MV-4-11 (cell line): ENCODE results near the gene ASPA.
"Not testable (repeated sequence)": the region's sequence is repeated elsewhere in the genome, so short reads cannot be mapped to it uniquely, and the experiment has no call there.

Experiments used
- DNase-seq: peaks from one replicate; lab custom pipeline; 2025; lab: John Stamatoyannopoulos, UW

ASPA gene

DNA sequence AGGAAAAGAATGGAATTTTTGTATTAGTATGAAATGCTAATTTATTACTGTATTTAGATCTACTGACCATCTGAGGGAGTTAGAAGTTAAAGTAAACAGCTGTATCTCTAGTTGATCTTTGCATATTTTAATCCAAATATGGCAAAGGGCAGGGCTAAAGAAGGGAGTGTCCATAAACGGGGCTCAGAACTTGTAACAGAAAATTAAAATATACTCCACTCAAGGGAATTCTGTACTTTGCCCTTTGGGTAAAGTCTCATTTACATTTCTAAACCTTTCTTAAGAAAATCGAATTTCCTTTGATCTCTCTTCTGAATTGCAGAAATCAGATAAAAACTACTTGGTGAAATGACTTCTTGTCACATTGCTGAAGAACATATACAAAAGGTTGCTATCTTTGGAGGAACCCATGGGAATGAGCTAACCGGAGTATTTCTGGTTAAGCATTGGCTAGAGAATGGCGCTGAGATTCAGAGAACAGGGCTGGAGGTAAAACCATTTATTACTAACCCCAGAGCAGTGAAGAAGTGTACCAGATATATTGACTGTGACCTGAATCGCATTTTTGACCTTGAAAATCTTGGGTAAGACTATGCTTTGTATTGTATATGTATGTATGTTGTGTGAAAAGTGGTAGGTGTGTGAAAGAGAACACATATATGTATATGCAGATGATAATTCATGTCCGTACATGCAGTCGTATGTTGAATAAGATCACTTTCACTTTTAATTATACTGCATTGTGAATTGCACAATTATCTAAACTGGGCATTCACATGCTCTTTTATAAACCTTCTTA lies at the start of gene ASPA:
Gene ASPA (plus strand): TSS at position 186 of the 799 bp plus-strand sequence. CDS start 163 bp downstream, at position 349.
- no peak for DNase-seq

DNA sequence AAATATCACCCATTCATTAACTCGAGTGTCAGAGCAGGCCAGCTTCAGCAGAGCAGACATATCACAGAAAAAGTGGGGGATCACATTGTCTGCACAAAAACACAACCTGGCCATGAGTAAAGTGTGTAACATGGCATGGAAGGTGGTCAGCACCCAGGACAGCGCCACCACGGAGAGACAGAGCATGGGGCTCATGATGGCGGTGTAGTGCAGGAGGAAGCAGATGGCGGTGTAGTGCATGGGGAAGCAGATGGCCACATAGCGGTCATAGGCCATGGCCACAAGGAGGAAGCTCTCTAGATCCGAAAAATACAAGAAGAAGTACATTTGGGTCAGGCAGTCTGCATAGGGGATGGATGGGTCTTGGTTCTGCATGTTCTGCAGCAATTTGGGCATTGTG lies 42.6 kb upstream of the ASPA start:
- DNase-seq, result peak; percentile 90

DNA sequence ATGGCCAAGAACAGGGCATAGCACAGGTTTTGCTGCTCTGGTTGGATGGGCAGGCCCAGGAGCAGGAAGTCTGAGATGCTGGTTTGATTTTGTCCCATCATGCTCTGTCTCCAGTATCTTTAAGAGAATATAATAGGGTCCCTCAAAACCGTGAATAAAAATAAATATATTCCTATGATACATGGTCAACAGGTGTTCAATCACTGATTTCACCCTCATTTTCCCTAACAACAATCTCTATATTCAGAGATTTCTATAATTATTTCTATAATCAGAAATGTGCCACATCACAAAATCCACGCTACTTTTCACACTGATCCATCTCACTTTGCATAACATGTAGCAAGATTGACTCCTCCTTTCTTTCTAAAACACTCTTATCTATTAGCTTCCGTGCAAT lies 42.1 kb upstream of the ASPA start, which contains the start of gene OR1E2:
Gene OR1E2 (minus strand): TSS at position 101 of the 400 bp plus-strand sequence. CDS start 0 bp downstream, at position 101.
- no peak for DNase-seq

DNA sequence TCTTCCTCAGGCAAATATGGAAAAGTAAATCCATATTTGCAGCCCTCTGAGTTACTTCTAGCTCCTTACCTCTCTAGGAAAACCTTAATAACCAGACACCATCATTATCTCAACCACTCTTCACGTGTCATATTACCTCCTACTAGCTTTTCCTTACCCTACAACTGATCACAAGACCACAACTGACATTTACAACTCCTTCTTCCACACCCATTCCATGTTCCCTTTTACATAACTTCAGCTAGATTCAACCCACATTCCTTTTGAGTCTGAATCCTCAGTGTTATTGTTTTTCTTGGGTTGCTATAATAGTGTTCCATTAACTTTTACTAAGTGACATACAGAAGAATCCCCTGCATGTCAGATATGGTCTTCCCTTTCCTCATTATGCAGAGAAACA lies 37.4 kb upstream of the ASPA start:
- no peak for DNase-seq

DNA sequence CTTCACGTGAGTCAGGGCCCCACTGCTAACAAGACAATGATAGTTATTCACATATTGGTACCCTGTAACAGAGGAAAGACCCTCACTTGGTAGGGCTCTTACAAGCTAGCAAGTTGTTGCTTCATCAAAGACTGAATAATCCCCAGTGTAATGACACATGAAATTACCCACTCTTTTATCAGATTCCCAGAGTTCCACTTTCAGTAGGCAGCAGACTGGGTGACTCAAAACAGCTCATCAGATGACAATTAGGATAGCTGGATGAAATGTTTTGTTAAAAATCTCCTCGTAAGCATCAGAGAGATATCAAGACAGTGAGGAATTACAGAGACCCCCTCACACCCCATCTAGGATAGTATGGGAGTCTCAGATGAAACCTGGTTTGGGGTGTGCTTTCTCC lies 35.3 kb upstream of the ASPA start:
- no peak for DNase-seq

DNA sequence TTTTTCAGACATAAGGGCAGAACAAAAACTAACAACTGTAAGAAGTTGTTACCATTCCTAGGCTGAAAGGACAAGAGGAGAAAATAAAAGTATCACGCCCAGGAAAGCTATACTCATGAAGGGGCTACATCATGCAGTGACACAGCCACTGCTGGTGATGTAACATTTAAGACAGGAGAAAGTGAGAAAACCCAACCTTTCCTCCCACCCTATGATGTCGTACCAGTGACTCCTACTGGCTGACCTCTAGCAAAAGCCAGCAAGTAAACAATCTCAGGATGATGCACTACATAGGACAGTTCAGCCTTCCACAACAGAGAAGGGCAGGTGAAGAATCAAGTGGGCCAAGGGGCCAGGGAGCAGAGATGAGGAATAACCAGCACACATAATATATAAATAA lies 28.2 kb upstream of the ASPA start:
- DNase-seq, result peak; percentile 47

DNA sequence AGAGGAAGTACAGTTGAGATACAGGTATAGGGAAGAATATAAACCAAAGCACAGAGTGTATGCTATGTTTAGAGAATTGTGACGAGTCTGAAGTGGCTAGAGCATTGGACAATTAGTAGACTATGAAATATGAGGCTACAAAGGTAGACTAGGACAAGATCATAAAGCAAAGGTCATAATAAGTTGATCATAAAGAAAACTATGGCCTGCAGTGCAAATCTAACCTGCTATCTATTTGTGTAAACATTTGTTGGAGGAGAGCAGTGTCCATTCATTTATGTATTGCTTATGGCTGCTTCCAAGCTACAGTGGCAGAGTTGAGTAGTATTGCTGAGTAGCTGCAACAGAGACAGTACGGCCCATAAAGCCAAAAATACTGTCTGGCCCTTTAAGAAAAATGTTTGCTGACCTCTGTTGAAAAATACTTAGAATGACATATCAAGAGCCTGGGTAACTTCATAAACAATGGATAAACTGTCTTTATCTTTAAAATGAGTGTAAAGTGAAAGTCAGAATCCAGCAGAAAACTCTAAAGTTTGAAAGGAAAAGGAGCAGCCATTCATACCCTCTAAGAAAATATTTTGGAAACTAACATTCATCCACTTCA lies 27.6 kb upstream of the ASPA start:
- no peak for DNase-seq

DNA sequence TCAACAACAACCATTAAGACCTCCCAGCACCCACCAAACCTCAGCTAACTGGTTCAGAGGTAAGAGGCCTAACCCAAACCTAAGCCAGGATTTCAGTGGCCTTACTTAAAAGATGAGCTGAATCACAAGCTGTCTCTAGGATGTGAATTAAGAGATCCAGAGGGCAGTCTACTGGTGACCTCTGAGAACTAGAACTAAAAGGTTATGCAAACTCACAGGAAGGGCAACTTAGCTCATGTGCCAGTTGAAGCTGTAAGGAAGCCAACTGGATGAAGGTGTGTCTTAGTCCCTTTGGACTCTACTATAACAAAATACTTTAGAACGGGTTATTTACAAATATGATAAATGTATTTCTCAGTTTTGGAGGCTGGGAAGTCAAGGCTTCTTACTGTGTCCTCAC lies 9.4 kb upstream of the ASPA start:
- DNase-seq, result not testable (repeated sequence)

DNA sequence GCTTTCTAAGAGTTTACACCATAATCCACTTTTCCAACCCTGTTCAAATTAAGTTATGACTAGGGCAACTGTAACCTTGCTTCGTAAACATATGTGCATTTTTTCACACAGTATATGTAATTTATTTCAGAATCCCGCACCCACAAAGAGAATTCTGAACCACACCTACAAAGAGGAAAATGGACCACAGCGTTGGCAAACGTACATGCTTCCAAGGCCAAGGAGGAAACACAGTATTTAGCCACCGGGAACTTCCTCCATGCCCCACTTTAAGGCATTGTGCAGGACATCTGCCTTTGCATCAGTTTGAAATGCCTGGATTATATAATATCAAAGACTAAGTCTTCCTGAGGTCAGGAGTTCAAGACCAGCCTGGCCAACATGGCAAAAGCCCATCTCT lies 6.3 kb upstream of the ASPA start:
- no peak for DNase-seq

DNA sequence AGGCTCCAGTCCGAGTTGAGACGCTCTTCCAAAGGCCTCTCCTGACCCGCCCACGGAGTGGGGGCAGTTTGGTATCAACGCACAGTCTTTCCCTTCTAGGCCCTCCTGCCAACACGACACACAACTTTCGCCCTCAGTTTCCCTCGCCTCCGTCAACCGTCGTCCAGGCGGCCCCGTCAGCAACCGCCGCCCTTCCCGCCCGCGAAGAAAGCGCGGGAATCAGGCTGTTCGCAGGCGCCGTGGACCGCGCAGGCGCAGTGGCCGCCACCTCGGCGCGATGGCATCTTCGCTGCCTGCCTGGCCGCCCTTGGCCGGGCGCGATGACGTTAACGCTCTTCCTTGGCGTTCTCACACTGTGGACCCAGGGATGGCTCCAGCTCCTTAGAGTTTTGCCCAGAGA lies 4.2 kb upstream of the ASPA start, which contains the start of gene SPATA22:
Gene SPATA22 (minus strand): TSS at position 221 of the 400 bp plus-strand sequence. CDS start 2,494 bp downstream, outside the sequence.
- no peak for DNase-seq

DNA sequence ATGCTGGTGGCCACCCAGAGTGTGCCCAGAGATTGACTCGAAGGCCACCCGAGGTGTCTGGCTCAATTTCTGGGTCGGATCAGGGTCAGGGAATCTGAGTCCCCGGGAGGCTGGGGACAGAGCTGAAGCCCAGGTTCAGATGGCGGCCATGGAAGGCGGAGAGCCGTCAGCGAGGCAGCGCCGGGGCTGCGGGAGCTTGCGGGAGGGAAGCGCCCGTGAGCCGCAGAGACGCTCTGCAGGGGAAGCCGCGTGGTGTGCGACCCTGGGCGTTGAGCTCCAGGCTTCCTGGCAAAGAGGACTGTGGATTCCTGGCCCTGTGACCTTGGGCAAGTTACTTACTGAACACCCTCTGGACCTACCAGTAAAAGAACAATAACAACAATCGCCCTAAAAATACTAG lies 3.7 kb upstream of the ASPA start:
- no peak for DNase-seq

DNA sequence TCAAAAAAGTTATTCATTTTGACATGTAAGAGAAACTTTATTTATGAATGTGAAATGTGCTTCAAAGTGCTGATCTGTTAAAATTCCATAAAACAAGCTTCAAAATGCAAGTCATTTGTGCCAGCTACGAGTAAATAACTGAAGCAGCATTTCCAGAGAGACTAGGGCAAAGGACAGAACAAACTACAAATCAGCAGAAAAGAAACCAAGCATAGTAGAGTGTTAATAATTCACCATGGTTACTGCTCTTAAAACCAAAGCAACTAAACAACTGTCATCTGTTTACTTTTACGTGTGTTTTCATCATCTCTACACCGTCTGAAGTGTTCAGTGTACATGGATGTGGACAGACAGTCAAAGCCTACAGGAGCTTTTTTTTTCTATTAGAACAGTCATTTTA lies 1.6 kb upstream of the ASPA start:
- no peak for DNase-seq

DNA sequence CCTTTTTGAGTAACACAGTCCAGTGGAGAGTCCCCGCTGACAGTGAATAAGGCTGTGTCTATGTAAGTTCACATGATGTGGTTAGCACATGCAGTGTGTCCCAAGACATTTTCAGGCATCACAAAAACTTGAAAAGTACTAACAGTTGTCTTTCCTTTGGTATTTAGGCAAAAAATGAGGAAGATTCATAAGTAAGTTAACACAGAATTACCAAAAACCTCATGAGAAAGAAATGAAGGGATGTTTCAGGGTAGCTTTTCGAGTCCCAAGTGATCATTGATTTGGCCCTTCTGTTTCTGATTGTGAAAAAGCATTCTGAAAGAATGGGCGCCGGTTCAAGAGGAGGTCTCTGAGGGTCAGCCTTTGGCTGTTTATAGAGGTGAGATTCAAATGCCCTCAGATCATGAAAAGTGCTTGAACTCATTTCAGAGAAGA lies 529 bp upstream of the ASPA start:
- DNase-seq, result no peak

DNA sequence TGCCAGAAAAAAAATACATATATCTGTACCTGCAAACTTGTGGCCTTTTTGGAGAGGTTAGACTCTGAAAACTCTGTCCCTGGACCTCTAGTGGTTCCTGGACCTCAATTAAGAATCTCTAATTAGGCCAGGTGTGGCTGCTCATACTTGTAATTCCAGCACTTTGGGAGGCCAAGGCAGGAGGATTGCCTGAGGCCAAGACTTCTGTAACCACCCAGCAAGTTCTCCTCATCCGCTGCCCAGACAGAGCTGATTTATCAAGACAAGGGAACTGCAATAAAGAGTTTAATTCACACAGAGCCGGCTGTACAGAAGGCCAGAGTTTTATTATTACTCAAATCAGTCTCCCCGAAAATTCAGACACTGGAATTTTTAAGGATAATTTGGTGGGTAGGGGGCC lies 4.2 kb downstream of the ASPA start:
- DNase-seq, result no peak

DNA sequence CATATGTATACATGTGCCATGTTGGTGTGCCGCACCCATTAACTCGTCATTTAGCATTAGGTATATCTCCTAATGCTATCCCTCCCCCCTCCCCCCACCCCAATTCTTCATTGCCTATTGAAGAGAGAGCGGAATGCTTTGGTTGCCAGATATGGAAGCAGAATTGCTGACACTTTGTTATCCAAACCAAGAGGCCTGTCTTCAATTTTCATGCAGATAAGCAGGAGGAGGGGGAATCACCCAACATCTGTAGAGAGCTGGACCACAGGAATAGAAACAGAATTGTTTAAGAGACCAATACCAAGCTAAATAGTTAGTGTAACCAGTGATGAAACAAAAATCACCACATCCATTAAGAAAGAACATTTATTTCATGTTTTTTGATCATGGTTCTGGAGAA lies 7.1 kb downstream of the ASPA start:
- DNase-seq, result no peak

DNA sequence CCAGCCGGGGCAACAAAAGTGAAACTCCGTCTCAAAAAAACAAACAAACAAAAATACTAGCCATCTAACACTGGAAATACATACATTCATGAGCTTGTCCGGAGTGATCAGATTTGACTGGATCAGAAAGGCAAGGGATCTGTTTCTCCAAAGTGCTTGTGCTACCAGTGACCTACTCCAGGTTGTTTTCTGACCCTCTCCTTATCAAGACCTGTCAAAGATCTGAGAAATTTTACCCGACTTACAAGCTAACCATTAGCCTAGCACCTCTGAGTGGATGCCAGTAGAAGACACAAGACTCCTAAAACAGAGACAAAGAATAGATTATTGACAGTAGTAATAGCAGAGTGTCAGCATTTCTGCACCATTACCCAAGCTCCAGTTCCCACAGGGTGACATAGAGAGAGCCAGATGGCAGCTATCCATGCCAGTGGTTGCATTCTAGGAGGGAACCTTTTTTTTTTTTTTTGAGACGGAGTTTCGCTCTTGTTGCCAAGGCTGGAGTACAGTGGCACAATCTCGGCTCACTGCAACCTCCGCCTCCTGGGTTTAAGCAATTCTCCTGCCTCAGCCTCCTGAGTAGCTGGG lies 9.8 kb downstream of the ASPA start:
- no peak for DNase-seq

DNA sequence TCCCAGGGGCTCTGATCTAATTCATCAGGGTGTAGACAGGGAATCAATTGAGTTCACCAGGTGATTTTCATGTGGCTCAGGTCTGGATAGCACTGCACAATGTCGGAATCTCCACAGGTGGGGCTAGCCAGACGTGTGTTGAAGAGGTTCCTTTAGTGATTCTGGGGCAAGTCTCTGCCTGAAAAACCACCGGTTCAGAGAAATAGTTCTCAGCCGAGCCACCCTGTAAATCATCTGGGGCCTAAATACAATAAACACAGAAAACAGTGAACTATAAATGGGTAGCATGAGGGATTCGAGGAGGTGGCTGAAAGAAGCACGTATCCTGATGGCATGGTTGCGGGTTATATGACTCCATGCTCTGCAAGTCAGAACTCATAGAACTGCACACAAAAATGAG lies 21.3 kb downstream of the ASPA start:
- no peak for DNase-seq

DNA sequence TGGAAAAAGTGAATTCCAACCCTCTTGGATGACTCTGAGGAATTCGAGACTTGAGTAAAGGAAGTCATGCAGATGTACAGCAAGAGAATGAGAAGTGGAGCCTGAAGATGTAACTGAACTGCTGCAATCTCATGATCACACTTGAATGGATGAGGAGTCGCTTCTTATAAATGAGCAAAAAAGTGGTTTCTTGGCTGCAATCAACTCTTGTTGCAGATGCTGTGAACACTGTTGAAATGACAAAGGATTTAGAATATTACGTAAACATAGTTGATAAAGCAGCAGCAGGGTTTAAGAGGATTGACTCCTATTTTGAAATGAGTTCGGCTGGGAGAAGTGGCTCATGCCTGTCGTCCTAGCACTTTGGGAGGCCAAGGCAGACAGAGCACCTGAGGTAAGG lies 25.5 kb downstream of the ASPA start:
- DNase-seq, result peak; percentile 69

DNA sequence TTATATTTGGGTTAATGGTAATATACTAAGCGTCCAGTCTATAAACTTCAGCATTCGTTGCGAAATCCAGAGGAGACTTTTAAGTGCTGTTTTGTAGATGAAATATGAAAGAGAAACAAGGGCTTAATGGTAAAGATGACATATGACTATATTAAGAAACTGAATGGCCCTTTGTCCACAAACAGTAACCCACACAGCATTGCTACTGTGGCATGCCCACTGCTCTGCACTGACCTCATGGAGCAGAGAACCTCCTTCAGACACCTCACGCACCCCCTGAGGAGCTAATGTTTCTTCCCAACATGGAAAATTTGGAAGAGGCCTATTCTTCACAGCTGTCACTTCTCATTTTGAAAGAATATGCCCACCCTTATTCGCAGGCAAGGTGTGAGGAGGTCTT lies 26.7 kb downstream of the ASPA start:
- peak; percentile 28 for DNase-seq

DNA sequence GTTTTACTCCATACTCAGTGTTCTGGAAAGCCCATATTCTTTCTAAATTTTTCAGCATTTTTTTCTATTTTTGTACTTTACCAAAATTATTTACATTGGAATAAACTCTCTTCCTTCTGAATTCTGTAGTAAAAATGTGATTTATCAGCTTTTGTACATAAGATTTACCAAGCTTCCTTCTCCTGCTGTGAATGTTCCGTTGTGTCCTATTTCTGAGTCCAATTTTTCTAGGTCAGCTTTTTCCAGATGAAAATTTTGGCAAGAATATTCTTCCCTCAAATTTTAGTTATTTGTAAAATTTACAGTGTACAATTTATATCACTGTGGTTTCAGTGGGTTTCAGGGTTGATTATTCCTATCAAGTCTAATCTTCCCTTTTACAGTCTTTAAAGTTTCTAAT lies 27.5 kb downstream of the ASPA start:
- no peak for DNase-seq

DNA sequence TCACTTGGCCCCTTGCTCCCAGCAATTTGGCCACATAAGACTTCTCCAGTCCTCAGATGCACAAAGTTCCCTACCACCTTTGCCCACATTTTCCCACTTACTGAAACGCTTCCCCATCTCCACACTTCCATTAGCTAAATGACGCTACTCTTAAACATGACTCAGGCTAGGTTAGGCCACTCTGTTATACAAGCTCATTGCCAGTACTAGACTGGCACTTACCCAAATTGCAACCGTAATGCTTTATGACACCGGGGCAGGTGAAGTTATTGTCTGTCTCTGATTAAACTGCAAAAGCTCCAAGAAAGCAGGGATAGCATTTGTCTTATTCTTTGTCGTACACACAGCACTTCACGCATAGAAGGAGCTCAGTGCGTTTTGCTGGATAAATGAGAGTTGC lies 29.2 kb downstream of the ASPA start:
- DNase-seq, result no peak

DNA sequence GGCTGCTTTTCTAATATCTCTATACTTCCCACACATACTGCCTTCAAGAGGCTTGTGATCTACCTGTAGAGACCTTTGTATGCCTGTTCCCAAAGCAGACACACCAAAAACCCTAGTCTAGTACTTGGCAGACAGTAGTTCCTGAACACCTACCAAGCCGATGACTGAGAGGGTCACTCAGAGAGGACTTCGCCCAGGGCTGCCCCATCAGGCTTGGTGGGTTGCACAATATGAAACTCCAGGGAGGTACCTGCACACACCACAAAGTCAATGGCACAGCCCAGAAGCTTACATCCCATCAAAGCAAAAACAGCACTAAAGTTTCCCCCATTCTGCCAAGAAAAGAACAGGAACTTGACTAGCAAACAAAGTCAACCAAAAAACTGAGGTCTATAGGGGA lies 30.3 kb downstream of the ASPA start:
- DNase-seq, result no peak

DNA sequence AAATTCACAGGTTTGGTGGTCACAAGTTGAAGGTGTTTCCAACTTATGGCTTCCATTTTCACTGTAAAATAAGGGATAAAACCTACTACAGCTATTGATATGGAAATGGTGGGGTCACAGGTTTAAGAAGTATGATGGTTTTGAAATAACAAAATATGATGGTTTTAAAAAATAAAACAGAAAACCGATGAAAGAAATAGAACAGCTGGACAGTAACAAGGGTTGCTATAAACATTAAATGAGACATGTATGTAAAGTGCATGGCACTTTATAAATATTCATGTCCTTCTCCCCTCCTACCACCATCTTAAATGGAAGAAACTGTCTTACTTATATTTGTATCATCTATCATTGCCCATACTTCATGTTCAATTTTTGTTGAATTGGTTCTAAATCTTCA lies 31.3 kb downstream of the ASPA start:
- DNase-seq, result no peak
